Measurements from ENCODE around the gene ZIC4.

The ZIC4 gene

GRCh38 chr3:147385059-147386012, 21.0 kb downstream of the ZIC4 start:
- Histone ChIP-seq H3K79me2 (ENCODE audit: low read length) (no peaks in the 10 kb centered on the region), H3K4me3 (ENCODE audit: low read length) (no peak overlapping the region), H3K9ac (ENCODE audit: low read length) (no peak overlapping the region), H3K4me2 (ENCODE audit: low read length) (no peak overlapping the region), H2AFZ (ENCODE audit: low read depth, low read length) (no peak overlapping the region), H3K4me1 (ENCODE audit: low read length) (peaks cover 5% of the 10 kb centered on the region; the same call in 1 of the 2 replicates), H4K20me1 (ENCODE audit: insufficient read depth, low read length) (no peaks in the 10 kb centered on the region), H3K36me3 (replicated peaks; ENCODE audit: low read depth, low read length) (no peaks in the 10 kb centered on the region), H3K27me3 (ENCODE audit: low read depth, low read length) (no peaks in the 10 kb centered on the region), H3K9me3 (ENCODE audit: insufficient read depth, low read length) (no peaks in the 10 kb centered on the region), H3K27ac (ENCODE audit: low read length) (no peak overlapping the region)
- TF ChIP-seq CTCF (IDR thresholded peaks at IDR 0.05; ENCODE audit: low read depth, low read length) (no peak), EZH2phosphoT487 (IDR thresholded peaks at IDR 0.05; ENCODE audit: low read depth) (no peak)

DNA sequence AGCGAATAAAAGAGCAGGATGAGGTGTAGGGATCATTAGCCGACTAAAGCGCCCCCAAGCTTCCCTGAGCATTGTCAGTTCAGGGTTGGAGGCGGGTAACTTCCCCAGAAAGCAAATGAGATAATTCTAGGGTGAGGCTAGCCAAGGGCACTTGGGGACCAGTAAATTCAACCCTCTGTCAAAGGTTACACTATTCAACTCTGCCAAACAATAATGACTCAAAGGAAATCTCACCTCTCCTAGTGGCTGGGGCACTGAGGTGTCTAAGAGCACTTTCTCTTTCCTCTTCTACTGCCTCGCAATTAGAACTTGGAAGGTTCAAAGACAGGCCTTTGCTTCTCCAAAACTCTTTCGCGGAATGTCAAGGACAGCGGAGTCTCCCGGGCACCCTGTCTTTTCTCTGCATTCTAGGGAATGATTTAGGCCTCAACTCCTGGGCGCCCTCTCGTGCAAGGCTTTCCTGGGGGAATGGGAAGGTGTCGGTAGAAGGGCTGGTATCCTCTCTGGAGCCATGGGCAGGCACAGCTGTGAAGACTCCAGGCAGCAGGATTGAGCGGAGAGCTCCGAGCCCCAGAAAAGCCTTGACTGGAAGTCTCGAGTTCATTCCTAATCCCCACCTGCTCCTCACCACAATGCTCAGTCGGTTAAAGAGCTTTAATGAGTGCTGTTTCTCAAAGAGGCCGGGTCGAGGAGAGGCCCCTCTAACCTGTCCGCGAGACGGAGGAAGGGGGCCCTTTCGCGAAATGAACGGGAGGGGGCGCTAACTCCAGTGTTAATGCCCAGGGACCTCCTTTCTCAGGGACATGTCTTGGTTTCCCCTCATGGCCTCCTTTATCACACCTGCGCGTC, 21.9 kb downstream of the ZIC4 start:
- no peaks in the 10 kb centered on the region for H3K27me3 ChIP-seq (ENCODE audit: low read depth, low read length)
- no peaks in the 10 kb centered on the region for H3K9me3 ChIP-seq (ENCODE audit: insufficient read depth, low read length)
- no peak overlapping the region for H3K9ac ChIP-seq (ENCODE audit: low read length)
- H3K4me3 ChIP-seq (ENCODE audit: low read length): no peak overlapping the region
- H3K4me1 ChIP-seq (ENCODE audit: low read length): peaks cover 5% of the 10 kb centered on the region; the same call in 1 of the 2 replicates
- H3K36me3 ChIP-seq (replicated peaks; ENCODE audit: low read depth, low read length): no peaks in the 10 kb centered on the region
- TF ChIP-seq EZH2phosphoT487 (IDR thresholded peaks at IDR 0.05; ENCODE audit: low read depth) (no peak), CTCF (IDR thresholded peaks at IDR 0.05; ENCODE audit: low read depth, low read length) (no peak)
- no peaks in the 10 kb centered on the region for H4K20me1 ChIP-seq (ENCODE audit: insufficient read depth, low read length)
- no peaks in the 10 kb centered on the region for H3K79me2 ChIP-seq (ENCODE audit: low read length)
- no peak overlapping the region for H3K27ac ChIP-seq (ENCODE audit: low read length)
- H2AFZ ChIP-seq (ENCODE audit: low read depth, low read length): 0 out of 2 replicates have a peak overlapping the region, but pooled peaks have one; percentile 64
- H3K4me2 ChIP-seq (ENCODE audit: low read length): no peak overlapping the region

GRCh38 chr3:147383617-147384016, 22.7 kb downstream of the ZIC4 start:
- H2AFZ ChIP-seq (ENCODE audit: low read depth, low read length): peak overlapping the region; percentile 64; the same call in 1 of the 2 replicates
- H3K27me3 ChIP-seq (ENCODE audit: low read depth, low read length): no peaks in the 10 kb centered on the region
- H3K4me3 ChIP-seq (ENCODE audit: low read length): no peak overlapping the region
- TF ChIP-seq EZH2phosphoT487 (IDR thresholded peaks at IDR 0.05; ENCODE audit: low read depth) (no peak), CTCF (IDR thresholded peaks at IDR 0.05; ENCODE audit: low read depth, low read length) (peak; percentile 62)
- H3K27ac ChIP-seq (ENCODE audit: low read length): no peak overlapping the region
- no peaks in the 10 kb centered on the region for H3K9me3 ChIP-seq (ENCODE audit: insufficient read depth, low read length)
- no peaks in the 10 kb centered on the region for H3K79me2 ChIP-seq (ENCODE audit: low read length)
- 0 out of 2 replicates have a peak overlapping the region, but pooled peaks have one; percentile 21 for H3K4me2 ChIP-seq (ENCODE audit: low read length)
- H4K20me1 ChIP-seq (ENCODE audit: insufficient read depth, low read length): no peaks in the 10 kb centered on the region
- H3K9ac ChIP-seq (ENCODE audit: low read length): no peak overlapping the region
- H3K36me3 ChIP-seq (replicated peaks; ENCODE audit: low read depth, low read length): no peaks in the 10 kb centered on the region
- H3K4me1 ChIP-seq (ENCODE audit: low read length): peaks cover 5% of the 10 kb centered on the region; the same call in 1 of the 2 replicates

Data from OCI-LY3 (cell line).